Hepatocyte (in vitro differentiated cells): ENCODE measurements around the gene INVS.

Experiments
- EZH2 ChIP-seq: fragments of 200-600 bp; sonication (generic); IDR thresholded peaks from 2 replicates; pipeline ENCODE4 v1.6.1; 2016; ENCODE audit warnings: antibody characterized with exemption, mild to moderate bottlenecking, borderline replicate concordance
- TF ChIP-seq, protein P1 (sequence below): fragments of 200-600 bp; sonication (generic); IDR thresholded peaks from 2 replicates; pipeline ENCODE4 v1.5.1; 2016; ENCODE audit warnings: antibody characterized with exemption, mild to moderate bottlenecking; ENCODE audit not compliant: poor library complexity

DNA sequence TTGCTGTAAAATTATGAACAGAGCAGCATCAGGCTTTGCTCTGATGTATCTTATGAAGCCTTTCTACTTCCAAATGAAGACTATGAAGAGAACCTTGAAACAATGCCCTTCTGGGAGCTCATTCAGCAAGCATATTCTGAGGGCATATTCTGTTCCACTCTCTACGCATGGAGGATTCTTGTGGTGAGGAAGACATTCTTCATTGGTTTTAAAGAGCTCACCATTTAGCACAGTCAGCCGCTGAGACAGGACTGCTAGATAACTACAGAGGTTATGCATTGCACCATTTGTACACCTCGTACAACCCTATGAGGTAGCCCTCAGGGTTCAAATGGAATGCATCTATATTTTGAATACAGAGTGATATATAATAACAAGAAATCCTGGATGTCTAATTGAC is 61.0 kb downstream of the INVS start:
- TF ChIP-seq, protein P1, sequence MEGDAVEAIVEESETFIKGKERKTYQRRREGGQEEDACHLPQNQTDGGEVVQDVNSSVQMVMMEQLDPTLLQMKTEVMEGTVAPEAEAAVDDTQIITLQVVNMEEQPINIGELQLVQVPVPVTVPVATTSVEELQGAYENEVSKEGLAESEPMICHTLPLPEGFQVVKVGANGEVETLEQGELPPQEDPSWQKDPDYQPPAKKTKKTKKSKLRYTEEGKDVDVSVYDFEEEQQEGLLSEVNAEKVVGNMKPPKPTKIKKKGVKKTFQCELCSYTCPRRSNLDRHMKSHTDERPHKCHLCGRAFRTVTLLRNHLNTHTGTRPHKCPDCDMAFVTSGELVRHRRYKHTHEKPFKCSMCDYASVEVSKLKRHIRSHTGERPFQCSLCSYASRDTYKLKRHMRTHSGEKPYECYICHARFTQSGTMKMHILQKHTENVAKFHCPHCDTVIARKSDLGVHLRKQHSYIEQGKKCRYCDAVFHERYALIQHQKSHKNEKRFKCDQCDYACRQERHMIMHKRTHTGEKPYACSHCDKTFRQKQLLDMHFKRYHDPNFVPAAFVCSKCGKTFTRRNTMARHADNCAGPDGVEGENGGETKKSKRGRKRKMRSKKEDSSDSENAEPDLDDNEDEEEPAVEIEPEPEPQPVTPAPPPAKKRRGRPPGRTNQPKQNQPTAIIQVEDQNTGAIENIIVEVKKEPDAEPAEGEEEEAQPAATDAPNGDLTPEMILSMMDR, result no peak
- TF ChIP-seq EZH2, result no peak
